Measurements from ENCODE around the gene FBXO22.

FBXO22 gene

GRCh38 chr15:75930866-75931265 lies 27.2 kb downstream of the FBXO22 start:
- no peak overlapping the region for H2AFZ ChIP-seq (ENCODE audit: low read length, unreplicated experiment)
- no peak overlapping the region for H3K4me3 ChIP-seq (ENCODE audit: low read depth, low read length)
- H3K36me3 ChIP-seq (ENCODE audit: insufficient read depth, low read length) = peaks cover 27% of the 10 kb centered on the region
- H3K27ac ChIP-seq (ENCODE audit: low read depth, low read length) = no peak overlapping the region
- H3K4me1 ChIP-seq (ENCODE audit: control insufficient read depth, insufficient read depth, low read length, unreplicated experiment) = no peaks in the 10 kb centered on the region
- no peaks in the 10 kb centered on the region for H3K27me3 ChIP-seq (ENCODE audit: insufficient read depth, low read length)
- H3K79me2 ChIP-seq (ENCODE audit: control insufficient read depth, insufficient read depth, low read length, unreplicated experiment) = no peaks in the 10 kb centered on the region

- no peaks in the 10 kb centered on the region for H3K79me2 ChIP-seq (ENCODE audit: control insufficient read depth, insufficient read depth, low read length, unreplicated experiment)
- no peaks in the 10 kb centered on the region for H3K27me3 ChIP-seq (ENCODE audit: insufficient read depth, low read length)
- peaks cover 12% of the 10 kb centered on the region for H3K36me3 ChIP-seq (ENCODE audit: insufficient read depth, low read length)
- no peak overlapping the region for H3K4me3 ChIP-seq (ENCODE audit: low read depth, low read length)
- no peak overlapping the region for H2AFZ ChIP-seq (ENCODE audit: low read length, unreplicated experiment)
- no peak overlapping the region for H3K27ac ChIP-seq (ENCODE audit: low read depth, low read length)
- peaks cover 26% of the 10 kb centered on the region for H3K4me1 ChIP-seq (ENCODE audit: control insufficient read depth, insufficient read depth, low read length, unreplicated experiment)
Measured at GRCh38 chr15:75942464-75942863, 38.8 kb downstream of the FBXO22 start.

- no peak overlapping the region for H3K4me3 ChIP-seq (ENCODE audit: low read depth, low read length)
- H3K4me1 ChIP-seq (ENCODE audit: control insufficient read depth, insufficient read depth, low read length, unreplicated experiment) = peaks cover 30% of the 10 kb centered on the region
- no peak overlapping the region for H3K27ac ChIP-seq (ENCODE audit: low read depth, low read length)
- no peak overlapping the region for H2AFZ ChIP-seq (ENCODE audit: low read length, unreplicated experiment)
- H3K79me2 ChIP-seq (ENCODE audit: control insufficient read depth, insufficient read depth, low read length, unreplicated experiment) = no peaks in the 10 kb centered on the region
- peaks cover 6% of the 10 kb centered on the region; the same call in 1 of the 2 replicates for H3K36me3 ChIP-seq (ENCODE audit: insufficient read depth, low read length)
- no peaks in the 10 kb centered on the region for H3K27me3 ChIP-seq (ENCODE audit: insufficient read depth, low read length)
Measured at GRCh38 chr15:75943246-75943645, 39.6 kb downstream of the FBXO22 start.

GRCh38 chr15:75943713-75944215 lies 40.1 kb downstream of the FBXO22 start:
- peaks cover under 1% of the 10 kb centered on the region; the same call in 1 of the 2 replicates for H3K36me3 ChIP-seq (ENCODE audit: insufficient read depth, low read length)
- H3K4me3 ChIP-seq (ENCODE audit: low read depth, low read length) = no peak overlapping the region
- peaks cover 30% of the 10 kb centered on the region for H3K4me1 ChIP-seq (ENCODE audit: control insufficient read depth, insufficient read depth, low read length, unreplicated experiment)
- no peaks in the 10 kb centered on the region for H3K79me2 ChIP-seq (ENCODE audit: control insufficient read depth, insufficient read depth, low read length, unreplicated experiment)
- no peak overlapping the region for H3K27ac ChIP-seq (ENCODE audit: low read depth, low read length)
- no peak overlapping the region for H2AFZ ChIP-seq (ENCODE audit: low read length, unreplicated experiment)
- H3K27me3 ChIP-seq (ENCODE audit: insufficient read depth, low read length) = no peaks in the 10 kb centered on the region

- Histone ChIP-seq H2AFZ (ENCODE audit: low read length, unreplicated experiment) (no peak overlapping the region), H3K27me3 (ENCODE audit: insufficient read depth, low read length) (no peaks in the 10 kb centered on the region), H3K36me3 (ENCODE audit: insufficient read depth, low read length) (no peaks in the 10 kb centered on the region), H3K4me3 (ENCODE audit: low read depth, low read length) (no peak overlapping the region), H3K79me2 (ENCODE audit: control insufficient read depth, insufficient read depth, low read length, unreplicated experiment) (no peaks in the 10 kb centered on the region), H3K27ac (ENCODE audit: low read depth, low read length) (no peak overlapping the region), H3K4me1 (ENCODE audit: control insufficient read depth, insufficient read depth, low read length, unreplicated experiment) (peaks cover 30% of the 10 kb centered on the region)
Measured at GRCh38 chr15:75945953-75946352, 42.3 kb downstream of the FBXO22 start.

- Histone ChIP-seq H3K27ac (ENCODE audit: low read depth, low read length) (peak overlapping the region; percentile 16; the same call in 1 of the 2 replicates), H2AFZ (ENCODE audit: low read length, unreplicated experiment) (no peak overlapping the region), H3K79me2 (ENCODE audit: control insufficient read depth, insufficient read depth, low read length, unreplicated experiment) (no peaks in the 10 kb centered on the region), H3K4me1 (ENCODE audit: control insufficient read depth, insufficient read depth, low read length, unreplicated experiment) (peaks cover 30% of the 10 kb centered on the region), H3K27me3 (ENCODE audit: insufficient read depth, low read length) (no peaks in the 10 kb centered on the region), H3K36me3 (ENCODE audit: insufficient read depth, low read length) (no peaks in the 10 kb centered on the region), H3K4me3 (ENCODE audit: low read depth, low read length) (no peak overlapping the region)
Measured at GRCh38 chr15:75947092-75947491, 43.4 kb downstream of the FBXO22 start.

- Histone ChIP-seq H3K27me3 (ENCODE audit: insufficient read depth, low read length) (no peaks in the 10 kb centered on the region), H3K79me2 (ENCODE audit: control insufficient read depth, insufficient read depth, low read length, unreplicated experiment) (no peaks in the 10 kb centered on the region), H2AFZ (ENCODE audit: low read length, unreplicated experiment) (no peak overlapping the region), H3K4me3 (ENCODE audit: low read depth, low read length) (no peak overlapping the region), H3K4me1 (ENCODE audit: control insufficient read depth, insufficient read depth, low read length, unreplicated experiment) (peaks cover 27% of the 10 kb centered on the region), H3K36me3 (ENCODE audit: insufficient read depth, low read length) (no peaks in the 10 kb centered on the region), H3K27ac (ENCODE audit: low read depth, low read length) (no peak overlapping the region)
Measured at GRCh38 chr15:75948761-75949296, 45.2 kb downstream of the FBXO22 start.

- Histone ChIP-seq H3K79me2 (ENCODE audit: control insufficient read depth, insufficient read depth, low read length, unreplicated experiment) (no peaks in the 10 kb centered on the region), H3K27me3 (ENCODE audit: insufficient read depth, low read length) (no peaks in the 10 kb centered on the region), H3K36me3 (ENCODE audit: insufficient read depth, low read length) (no peaks in the 10 kb centered on the region), H3K4me3 (ENCODE audit: low read depth, low read length) (no peak overlapping the region), H3K4me1 (ENCODE audit: control insufficient read depth, insufficient read depth, low read length, unreplicated experiment) (peaks cover 3% of the 10 kb centered on the region), H3K27ac (ENCODE audit: low read depth, low read length) (no peak overlapping the region), H2AFZ (ENCODE audit: low read length, unreplicated experiment) (no peak overlapping the region)
Measured at GRCh38 chr15:75952525-75952924, 48.8 kb downstream of the FBXO22 start.

GRCh38 chr15:75955720-75956119 lies 52.0 kb downstream of the FBXO22 start:
- Histone ChIP-seq H3K27me3 (ENCODE audit: insufficient read depth, low read length) (no peaks in the 10 kb centered on the region), H2AFZ (ENCODE audit: low read length, unreplicated experiment) (no peak overlapping the region), H3K36me3 (ENCODE audit: insufficient read depth, low read length) (no peaks in the 10 kb centered on the region), H3K4me1 (ENCODE audit: control insufficient read depth, insufficient read depth, low read length, unreplicated experiment) (no peaks in the 10 kb centered on the region), H3K27ac (ENCODE audit: low read depth, low read length) (no peak overlapping the region), H3K4me3 (ENCODE audit: low read depth, low read length) (no peak overlapping the region), H3K79me2 (ENCODE audit: control insufficient read depth, insufficient read depth, low read length, unreplicated experiment) (no peaks in the 10 kb centered on the region)

GRCh38 chr15:75961331-75961730 lies 57.7 kb downstream of the FBXO22 start:
- Histone ChIP-seq H3K27me3 (ENCODE audit: insufficient read depth, low read length) (no peaks in the 10 kb centered on the region), H3K27ac (ENCODE audit: low read depth, low read length) (no peak overlapping the region), H3K4me1 (ENCODE audit: control insufficient read depth, insufficient read depth, low read length, unreplicated experiment) (peaks cover 10% of the 10 kb centered on the region), H3K79me2 (ENCODE audit: control insufficient read depth, insufficient read depth, low read length, unreplicated experiment) (no peaks in the 10 kb centered on the region), H2AFZ (ENCODE audit: low read length, unreplicated experiment) (no peak overlapping the region), H3K4me3 (ENCODE audit: low read depth, low read length) (no peak overlapping the region), H3K36me3 (ENCODE audit: insufficient read depth, low read length) (no peaks in the 10 kb centered on the region)

GRCh38 chr15:75966073-75966472 lies 62.4 kb downstream of the FBXO22 start:
- H3K79me2 ChIP-seq (ENCODE audit: control insufficient read depth, insufficient read depth, low read length, unreplicated experiment) = no peaks in the 10 kb centered on the region
- H3K27ac ChIP-seq (ENCODE audit: low read depth, low read length) = peak overlapping the region; percentile 42
- no peaks in the 10 kb centered on the region for H3K27me3 ChIP-seq (ENCODE audit: insufficient read depth, low read length)
- no peaks in the 10 kb centered on the region for H3K36me3 ChIP-seq (ENCODE audit: insufficient read depth, low read length)
- no peak overlapping the region for H3K4me3 ChIP-seq (ENCODE audit: low read depth, low read length)
- peaks cover 13% of the 10 kb centered on the region for H3K4me1 ChIP-seq (ENCODE audit: control insufficient read depth, insufficient read depth, low read length, unreplicated experiment)
- peak overlapping the region; percentile 27 for H2AFZ ChIP-seq (ENCODE audit: low read length, unreplicated experiment)
